Lower leg skin (tissue), 3 donors: ENCODE results near the gene SCAF1.

Source experiments
- CTCF ChIP-seq, 3 donors: fragments of 450-650 bp; IDR thresholded peaks; one replicate each; pipeline ENCODE4 v1.5.1; 2016; ENCODE audit warnings: antibody characterized with exemption in 3 of 3, mild to moderate bottlenecking in 3 of 3, moderate library complexity in 2 of 3
- POLR2A ChIP-seq, 2 donors: fragments of 450-650 bp; IDR thresholded peaks; one replicate each; pipeline ENCODE4 v1.6.1; 2016 to 2017; ENCODE audit warnings: antibody characterized with exemption in 2 of 2, mild to moderate bottlenecking in 1 of 2, moderate library complexity in 1 of 2

DNA sequence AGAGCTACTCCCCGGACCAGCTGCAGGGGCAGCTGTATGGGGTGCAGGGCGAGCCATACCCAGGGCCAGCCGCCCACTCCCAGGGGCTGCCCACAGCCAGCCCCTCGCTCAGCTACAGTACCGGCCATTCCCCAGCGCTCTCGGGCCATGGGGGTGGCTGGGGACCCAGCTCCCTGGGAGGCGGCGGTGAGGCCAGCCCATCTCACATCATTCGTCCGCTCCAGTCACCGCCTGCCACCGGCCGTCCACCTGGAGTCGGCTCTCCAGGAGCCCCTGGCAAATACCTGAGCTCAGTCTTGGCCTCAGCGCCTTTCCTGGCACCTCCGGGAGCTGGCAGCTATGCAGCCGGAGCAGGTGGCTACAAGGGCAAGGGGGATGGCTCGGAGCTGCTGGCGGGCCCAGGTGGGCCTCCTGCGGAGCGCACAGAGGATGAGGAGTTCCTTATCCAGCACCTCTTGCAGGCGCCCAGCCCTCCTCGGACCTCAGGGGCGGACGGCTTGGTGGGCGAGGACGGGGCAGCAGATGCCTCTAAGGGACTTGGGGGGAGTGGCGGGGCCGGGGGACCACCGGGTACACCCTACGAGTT lies 46.1 kb upstream of the SCAF1 start:
- TF ChIP-seq CTCF (IDR thresholded peaks at IDR 0.05), result no peak
- no peak for TF ChIP-seq POLR2A (IDR thresholded peaks at IDR 0.05)
